HCT116 (cell line): ENCODE measurements around the gene TRERF1. TPM values are rescaled to one million over a fixed set of nuclear protein-coding genes. Genes with fewer than 3 reads are reported as not detected.

ENCODE experiments used
- ATAC-seq: fragments of 200-7000 bp; cut with Tn5 transposase; 2 replicates; pipeline ENCODE4 v1.9.1; 2020; ENCODE audit warnings: mild to moderate bottlenecking, moderate library complexity
- BruUV-seq: library from RNA; stranded (reverse); fragments of 400-500 nt; replicated peaks from 2 replicates; lab custom pipeline; 2021; lab: Mats Ljungman, UMichigan
- CTCF ChIA-PET: fragments of 300-600 bp; sonication (Branson Sonifier 250); formaldehyde crosslinking; loops from one replicate; lab custom pipeline; 2021; ENCODE audit warnings: antibody characterized with exemption; lab: Charles Lee
- POLR2A ChIA-PET: fragments of 300-600, 350-600 bp; sonication (Branson Sonifier 250); formaldehyde crosslinking; loops from one replicate; lab custom pipeline; 2021; ENCODE audit warnings: antibody characterized with exemption; lab: Charles Lee
- RAD21 ChIA-PET, 2 experiments: fragments of 300-600 bp; sonication (Branson Sonifier 250); formaldehyde crosslinking; loops; one replicate each; lab custom pipeline; 2023; ENCODE audit warnings: low total read pairs in 2 of 2; ENCODE audit not compliant: uncharacterized antibody in 2 of 2, unreplicated experiment in 2 of 2, low non-redundant PET in 1 of 2; lab: Charles Lee
- DNase-seq: peaks from one replicate; pipeline ENCODE4 v3.0.0-alpha.2; 2010; ENCODE audit warnings: low read depth, low spot score
- H2AFZ ChIP-seq: fragments of 200-600 bp; shearing (Covaris generic), sonication (generic); 2 replicates; pipeline ENCODE4 v1.6.1; 2017; ENCODE audit warnings: low read depth, mixed run types, mixed read lengths, antibody characterized with exemption, low read length; ENCODE audit not compliant: poor library complexity, severe bottlenecking
- H3K27ac ChIP-seq: 2 replicates; pipeline ENCODE4 v1.5.1; 2012; ENCODE audit warnings: low read depth, low read length
- H3K27me3 ChIP-seq: fragments of 200-600 bp; sonication (generic); 2 replicates; pipeline ENCODE4 v1.6.1; 2016; ENCODE audit warnings: mixed run types, low read length, mixed read lengths; ENCODE audit not compliant: insufficient read depth
- H3K36me3 ChIP-seq, 2 experiments: fragments of 200-500 bp in 1 of 2; fragments of 200-600 bp in 1 of 2; sonication (Bioruptor generic) in 1 of 2; sonication (generic) in 1 of 2; 2 replicates each; pipeline versions ENCODE4 v1.5.1 to v1.6.1; 2014 to 2016; ENCODE audit warnings: low read length in 2 of 2, inconsistent platforms in 1 of 2, mixed read lengths in 1 of 2, mixed run types in 1 of 2; ENCODE audit not compliant: insufficient read depth in 2 of 2, control insufficient read depth in 1 of 2
- H3K4me1 ChIP-seq, 2 experiments: fragments of 200-600 bp in 1 of 2; sonication (generic) in 1 of 2; 2 replicates each; pipeline versions ENCODE4 v1.5.1 to v1.6.1; 2012 to 2017; ENCODE audit warnings: low read length in 2 of 2, inconsistent platforms in 1 of 2, mild to moderate bottlenecking in 1 of 2, mixed read lengths in 1 of 2, mixed run types in 1 of 2, moderate library complexity in 1 of 2; ENCODE audit not compliant: insufficient read depth in 2 of 2, control insufficient read depth in 1 of 2
- H3K4me2 ChIP-seq: fragments of 200-600 bp; sonication (generic); 2 replicates; pipeline ENCODE4 v1.6.1; 2017; ENCODE audit warnings: mixed run types, low read length, mixed read lengths
- H3K4me3 ChIP-seq, 2 experiments: fragments of 200-600 bp in 1 of 2; sonication (generic) in 1 of 2; replicated peaks in 1 of 2; 2 replicates each; pipeline ENCODE4 v1.5.1; 2011 to 2016; ENCODE audit warnings: low read length in 2 of 2, control low read depth in 1 of 2, low read depth in 1 of 2, mild to moderate bottlenecking in 1 of 2, mixed read lengths in 1 of 2, mixed run types in 1 of 2
- H3K79me2 ChIP-seq: fragments of 200-600 bp; sonication (generic); 2 replicates; pipeline ENCODE4 v1.6.1; 2017; ENCODE audit warnings: mild to moderate bottlenecking, mixed run types, low read length, moderate library complexity, mixed read lengths; ENCODE audit not compliant: insufficient read depth
- H3K9ac ChIP-seq: fragments of 200-600 bp; sonication (generic); 2 replicates; pipeline ENCODE4 v1.6.1; 2016; ENCODE audit warnings: low read length, mixed read lengths
- H3K9me2 ChIP-seq: fragments of 200-600 bp; sonication (generic), shearing (Covaris generic); 2 replicates; pipeline ENCODE4 v1.6.1; 2017; ENCODE audit warnings: mixed run types, mild to moderate bottlenecking, moderate library complexity; ENCODE audit not compliant: insufficient read depth
- H3K9me3 ChIP-seq, 2 experiments: fragments of 200-500 bp in 1 of 2; fragments of 200-600 bp in 1 of 2; sonication (Bioruptor generic) in 1 of 2; sonication (generic) in 1 of 2; 2 replicates each; pipeline ENCODE4 v1.6.1; 2014 to 2017; ENCODE audit warnings: low read length in 2 of 2, mixed read lengths in 2 of 2, inconsistent platforms in 1 of 2, low read depth in 1 of 2, mild to moderate bottlenecking in 1 of 2, mixed run types in 1 of 2, moderate library complexity in 1 of 2; ENCODE audit not compliant: control insufficient read depth in 1 of 2, insufficient read depth in 1 of 2
- H4K20me1 ChIP-seq: fragments of 200-600 bp; sonication (generic), shearing (Covaris generic); 2 replicates; pipeline ENCODE4 v1.6.1; 2017; ENCODE audit warnings: mixed run types, mild to moderate bottlenecking, moderate library complexity; ENCODE audit not compliant: insufficient read depth
- ATF3 ChIP-seq: IDR thresholded peaks from 2 replicates; pipeline ENCODE4 v1.6.1; 2012
- CBX3 ChIP-seq: IDR thresholded peaks from 2 replicates; pipeline ENCODE4 v1.6.1; 2012; ENCODE audit warnings: low read depth
- CEBPB ChIP-seq: IDR thresholded peaks from 2 replicates; pipeline ENCODE4 v1.6.1; 2012; ENCODE audit warnings: low read depth
- ELF1 ChIP-seq: IDR thresholded peaks from 2 replicates; pipeline ENCODE4 v1.6.1; 2012; ENCODE audit warnings: low read depth, borderline replicate concordance
- EZH2 ChIP-seq: fragments of 200-600 bp; sonication (generic); IDR thresholded peaks from 2 replicates; pipeline ENCODE4 v1.6.1; 2017; ENCODE audit warnings: antibody characterized with exemption, mixed run types
- EZH2phosphoT487 ChIP-seq: fragments of 200-600 bp; IDR thresholded peaks from 2 replicates; pipeline ENCODE4 v1.6.1; 2018; ENCODE audit warnings: antibody characterized with exemption, borderline replicate concordance
- FOSL1 ChIP-seq: IDR thresholded peaks from 2 replicates; pipeline ENCODE4 v1.6.1; 2012; ENCODE audit warnings: low read depth
- POLR2A ChIP-seq: IDR thresholded peaks from 2 replicates; pipeline ENCODE4 v1.7.0; 2011; ENCODE audit warnings: borderline replicate concordance; ENCODE audit not compliant: insufficient read depth, insufficient read length; ENCODE audit errors: extremely low read depth
- POLR2AphosphoS5 ChIP-seq: IDR thresholded peaks from 2 replicates; pipeline ENCODE4 v1.6.1; 2011; ENCODE audit warnings: mild to moderate bottlenecking, low read depth, low read length, moderate library complexity
- RAD21 ChIP-seq: IDR thresholded peaks from 2 replicates; pipeline ENCODE4 v1.6.1; 2012; ENCODE audit warnings: low read depth, mild to moderate bottlenecking
- REST ChIP-seq: IDR thresholded peaks from 2 replicates; pipeline ENCODE4 v1.6.1; 2012; ENCODE audit warnings: low read depth
- SP1 ChIP-seq: IDR thresholded peaks from 2 replicates; pipeline ENCODE4 v1.6.1; 2012; ENCODE audit warnings: low read depth
- SRF ChIP-seq: IDR thresholded peaks from 2 replicates; pipeline ENCODE4 v1.6.1; 2012; ENCODE audit warnings: low read depth
- TCF7L2 ChIP-seq: IDR thresholded peaks from 2 replicates; pipeline ENCODE4 v1.7.0; 2011; ENCODE audit warnings: borderline replicate concordance, inconsistent platforms; ENCODE audit not compliant: insufficient read depth, insufficient read length; ENCODE audit errors: extremely low read depth
- YY1 ChIP-seq: IDR thresholded peaks from 2 replicates; pipeline ENCODE4 v1.6.1; 2011; ENCODE audit warnings: low read length, low read depth, moderate library complexity, mild to moderate bottlenecking; ENCODE audit not compliant: insufficient replicate concordance; ENCODE audit errors: extremely low read depth
- ZBTB33 ChIP-seq: IDR thresholded peaks from 2 replicates; pipeline ENCODE4 v1.6.1; 2011; ENCODE audit warnings: mild to moderate bottlenecking, low read length, moderate library complexity; ENCODE audit not compliant: insufficient replicate concordance; ENCODE audit errors: extremely low read depth
- ZFX ChIP-seq: fragments of 450-650 bp; IDR thresholded peaks from 2 replicates; pipeline ENCODE4 v1.6.1; 2017
- intact Hi-C: fragments of 100-400 bp; cut with micrococcal nuclease; formaldehyde crosslinking; loops from 2 replicates; pipeline ENCODE4 v1.10.0; 2022
- total RNA-seq: library from RNA; stranded (reverse); gene quantifications from one replicate; pipeline ENCODE4 v1.2.1, GENCODE V29; 2021; ENCODE audit not compliant: unreplicated experiment

TRERF1 gene
- total RNA-seq, 1 experiment from 2014 or later: 12.4 TPM

- no peak for DNase-seq
- ChIA-PET POLR2A (no interaction called here), RAD21 (no interaction called here), CTCF (interaction anchor here (1.0 kb wide), 1 partner anchor 100 kb away, joined by 4 read pairs; no protein-coding TSS in a partner anchor)
- TF ChIP-seq ELF1: no peak
- no peak for TF ChIP-seq EZH2phosphoT487
- no peak for TF ChIP-seq CBX3
- no peak for TF ChIP-seq FOSL1
- no peak for TF ChIP-seq ZFX
- TF ChIP-seq CEBPB: no peak
- no peak for TF ChIP-seq ZBTB33
- no peak for TF ChIP-seq ATF3
- no peak for TF ChIP-seq POLR2AphosphoS5
- TF ChIP-seq POLR2A: no peak
- TF ChIP-seq SP1: no peak
- TF ChIP-seq RAD21: no peak
- no peak for TF ChIP-seq EZH2
- no peak for TF ChIP-seq TCF7L2
- no peak for TF ChIP-seq REST
- no peak for TF ChIP-seq SRF
- TF ChIP-seq YY1: no peak
- Histone ChIP-seq H3K4me1 (peaks cover 9 to 11% of the 10 kb centered on the region in 2 experiments; a peak in 3 of 4 replicates), H3K9ac (no peak overlapping the region), H3K36me3 (no peaks in the 10 kb centered on the region), H2AFZ (no peak overlapping the region), H3K27ac (no peak overlapping the region), H3K9me3 (no peaks in the 10 kb centered on the region), H3K9me2 (no peaks in the 10 kb centered on the region), H3K4me3 (no peak overlapping the region), H4K20me1 (no peaks in the 10 kb centered on the region), H3K79me2 (no peaks in the 10 kb centered on the region; the same call in none of the 2 replicates), H3K4me2 (no peak overlapping the region), H3K27me3 (no peaks in the 10 kb centered on the region)
- intact Hi-C loops: no loop called here
- BruUV-seq: no TSS peak
- no peak for ATAC-seq
Observed at GRCh38 chr6:42446996-42447395, 4.7 kb downstream of the TRERF1 start.
